GM19463 (cell line): Measurements from ENCODE around the gene CERS5.

Experiments used
- ATAC-seq: cut with Tn5 transposase; IDR thresholded peaks from one replicate; pipeline ENCODE4 v1.9.1; 2021; ENCODE audit warnings: mild to moderate bottlenecking, moderate library complexity; ENCODE audit not compliant: unreplicated experiment

Gene CERS5

GRCh38 chr12:50167049-50167828, at the start of gene CERS5:
Gene CERS5 (minus strand): TSS chr12:50167369. CDS start chr12:50167297, 72 bp downstream.
- ATAC-seq, result peak; percentile 97

- no peak for ATAC-seq
These were observed 47.9 kb upstream of the CERS5 start for GRCh38 chr12:50215033-50215432.

GRCh38 chr12:50214018-50214417, 46.8 kb upstream of the CERS5 start:
- ATAC-seq, result no peak

- no peak for ATAC-seq
These were observed 46.3 kb upstream of the CERS5 start for GRCh38 chr12:50213439-50213838.

DNA sequence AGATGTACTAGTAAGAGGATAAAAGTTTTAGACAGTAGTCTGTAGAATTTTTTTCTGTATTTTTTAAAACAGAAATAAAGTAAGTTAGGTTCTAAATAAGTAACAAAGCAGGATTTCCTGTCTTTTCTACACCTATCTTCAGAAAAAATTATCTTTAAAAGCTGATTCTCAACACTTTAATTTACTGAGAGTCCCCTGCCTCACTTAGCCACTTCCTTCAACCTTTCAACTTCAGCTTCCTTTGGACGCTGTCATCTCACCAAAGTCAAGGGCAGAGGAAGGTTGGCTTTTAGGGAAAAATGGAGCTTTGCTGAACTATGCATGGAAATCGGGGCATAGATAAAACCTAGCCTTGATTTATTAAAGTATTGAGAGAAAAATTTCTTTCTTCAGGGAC, 44.9 kb upstream of the CERS5 start:
- no peak for ATAC-seq

DNA sequence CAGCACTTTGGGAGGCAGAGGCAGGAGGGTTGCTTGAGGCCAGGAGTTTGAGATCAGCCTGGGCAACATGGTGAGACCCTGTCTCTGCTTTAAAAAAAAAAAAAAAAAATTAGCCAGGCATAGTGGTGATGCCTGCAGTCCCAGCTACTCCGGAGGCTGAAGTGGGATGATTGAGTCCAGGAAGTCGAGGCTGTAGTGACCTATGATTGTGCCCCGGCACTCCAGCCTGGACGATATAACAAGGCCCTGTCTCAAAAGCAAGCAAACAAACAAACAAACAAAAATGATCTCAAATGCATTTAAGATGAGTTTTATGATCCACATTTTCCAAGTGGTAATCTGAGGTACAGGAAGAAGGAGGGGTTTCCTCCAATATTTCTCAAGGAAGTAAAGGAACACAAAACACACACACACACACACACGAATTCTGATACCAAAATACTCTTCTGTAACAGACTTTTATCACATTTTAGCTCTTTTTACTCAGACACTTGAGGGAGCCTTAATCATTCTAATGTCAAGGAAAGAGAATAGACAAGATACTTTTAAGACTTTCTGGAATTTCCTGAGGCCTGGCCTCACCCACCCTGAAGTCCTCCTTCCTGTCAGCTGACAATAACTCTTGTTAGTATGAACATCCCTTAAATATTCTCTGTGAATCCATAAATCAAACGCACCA, 44.4 kb upstream of the CERS5 start:
- no peak for ATAC-seq

GRCh38 chr12:50207424-50207823, 40.3 kb upstream of the CERS5 start:
- no peak for ATAC-seq

DNA sequence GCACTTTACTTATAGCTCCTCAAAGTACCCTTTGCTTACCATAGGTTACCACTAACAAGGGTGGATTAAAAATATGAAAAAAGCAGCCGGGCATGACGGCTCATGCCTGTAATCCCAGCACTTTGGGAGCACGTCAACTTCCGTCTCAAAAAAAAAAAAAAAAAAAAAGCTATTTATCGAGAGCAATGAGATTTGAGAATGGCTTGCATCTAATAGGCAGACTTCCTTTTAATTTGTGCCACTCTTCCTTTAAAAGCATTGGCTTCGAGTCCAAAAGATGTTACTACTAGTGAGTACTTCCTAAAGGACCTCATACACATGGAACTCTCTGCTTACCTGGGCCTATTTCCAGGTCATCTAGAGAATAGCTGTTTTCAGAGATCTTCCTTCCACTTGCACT, 38.5 kb upstream of the CERS5 start:
- ATAC-seq, result no peak

DNA sequence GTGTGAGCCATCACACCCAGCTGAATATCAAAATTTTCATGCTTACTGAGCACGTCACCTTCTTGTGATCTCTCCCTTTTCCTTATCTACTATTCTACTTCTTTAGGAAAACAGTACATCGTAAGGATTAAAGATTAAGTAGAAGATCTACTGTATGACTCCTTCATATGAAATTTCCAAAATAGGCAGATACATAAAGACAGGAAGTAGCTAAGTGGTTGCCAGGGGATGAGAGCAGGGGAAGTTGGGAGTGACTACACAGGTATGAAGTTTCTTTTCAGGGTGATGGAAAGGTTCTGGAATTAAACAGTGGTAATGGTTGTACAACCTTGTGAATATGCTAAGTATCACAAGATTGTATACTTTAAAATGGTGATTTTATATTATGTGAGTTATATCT, 36.5 kb upstream of the CERS5 start:
- no peak for ATAC-seq

DNA sequence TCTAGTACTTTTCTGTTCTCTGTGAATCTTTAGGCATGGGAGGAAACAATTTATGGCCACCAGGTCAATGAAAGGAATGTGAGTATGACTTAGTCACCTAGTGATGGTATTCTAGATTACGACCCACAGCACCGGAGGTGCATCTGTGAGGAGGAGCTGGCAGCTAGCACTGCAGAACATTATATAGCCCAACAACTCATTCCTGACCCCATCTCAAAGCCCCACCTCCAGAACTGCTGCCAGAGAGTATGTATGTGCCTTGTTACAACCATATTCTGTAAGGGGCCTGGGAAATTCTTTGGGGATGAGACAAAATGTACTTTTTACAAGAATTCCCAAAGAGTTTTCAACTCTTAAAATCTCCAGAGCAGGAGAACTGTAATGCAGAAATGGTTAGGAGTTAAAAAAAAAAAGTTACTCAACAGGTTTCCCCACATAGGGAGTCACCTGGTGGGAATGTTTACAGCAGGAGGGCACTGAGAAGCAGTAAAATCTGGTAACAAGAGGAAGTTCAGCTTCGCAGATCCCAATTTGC, 34.9 kb upstream of the CERS5 start:
- no peak for ATAC-seq

DNA sequence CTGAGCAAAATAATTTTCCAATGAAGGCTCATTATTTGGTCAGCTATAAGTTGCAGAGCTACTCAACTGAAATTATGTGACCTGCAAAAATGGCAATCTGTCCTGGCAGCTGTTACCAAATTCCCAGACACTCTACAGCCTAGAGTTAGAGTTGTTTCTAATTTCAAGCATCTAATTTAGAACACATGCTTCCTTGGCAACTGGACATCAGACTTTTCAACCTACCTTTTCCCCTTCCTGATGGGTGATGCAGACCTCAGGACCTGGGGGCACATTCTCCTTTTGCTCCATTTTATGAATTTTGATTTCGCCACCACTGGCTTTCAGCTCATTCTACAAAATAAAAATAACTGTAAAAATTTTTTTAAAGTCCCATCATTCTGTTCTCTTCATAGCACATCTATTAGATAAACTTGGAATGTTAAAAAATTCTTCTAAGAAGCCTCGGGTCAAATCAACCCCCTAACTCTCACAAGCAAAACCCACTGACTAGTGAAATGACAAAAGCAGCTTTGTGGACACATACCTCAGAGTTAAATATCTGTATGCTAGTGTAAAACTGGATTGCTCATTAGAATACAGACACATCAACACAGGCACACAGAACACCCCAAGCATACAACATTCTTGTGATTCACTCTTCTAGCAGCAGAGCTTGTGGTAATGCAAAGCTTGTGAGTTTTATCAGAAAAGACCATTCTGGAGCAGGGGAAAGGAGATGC, 33.5 kb upstream of the CERS5 start:
- no peak for ATAC-seq

DNA sequence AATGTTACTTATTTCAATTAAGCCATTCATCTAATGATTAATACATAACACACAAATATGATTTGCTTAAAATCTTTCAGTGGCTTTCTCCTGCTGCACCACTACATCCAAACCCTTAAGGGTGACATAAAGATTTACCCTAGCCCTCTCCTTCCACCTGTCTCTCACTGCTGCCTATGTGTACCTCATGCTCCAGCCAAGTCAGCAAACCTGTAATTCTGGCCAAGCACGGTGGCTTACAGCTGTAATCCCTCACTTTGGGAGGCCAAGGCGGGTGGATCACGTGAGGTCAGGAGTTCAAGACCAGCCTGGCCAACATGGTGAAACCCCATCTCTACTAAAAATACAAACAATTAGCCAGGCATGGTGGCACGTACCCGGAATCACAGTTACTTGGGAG, 31.7 kb upstream of the CERS5 start:
- no peak for ATAC-seq

- ATAC-seq, result no peak
These were observed 30.1 kb upstream of the CERS5 start for GRCh38 chr12:50197297-50197727.

DNA sequence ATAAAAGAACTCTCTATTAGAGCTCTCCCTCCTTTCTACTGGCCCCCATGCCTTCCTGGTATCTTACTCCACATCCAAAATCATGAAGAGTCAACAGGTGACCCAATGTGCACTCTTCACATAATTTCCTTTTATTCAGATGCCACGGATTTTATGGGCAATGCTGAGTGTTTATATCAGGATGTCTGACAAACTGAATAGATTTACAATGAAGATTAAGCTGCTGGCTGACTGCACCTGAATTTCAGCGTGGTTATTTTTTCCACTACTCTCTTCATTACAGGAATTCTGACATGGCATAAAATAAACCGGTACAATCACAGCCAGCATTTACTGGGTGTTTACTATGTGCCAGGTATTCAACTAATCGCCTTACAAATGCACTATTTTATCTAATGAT, 29.4 kb upstream of the CERS5 start:
- no peak for ATAC-seq

DNA sequence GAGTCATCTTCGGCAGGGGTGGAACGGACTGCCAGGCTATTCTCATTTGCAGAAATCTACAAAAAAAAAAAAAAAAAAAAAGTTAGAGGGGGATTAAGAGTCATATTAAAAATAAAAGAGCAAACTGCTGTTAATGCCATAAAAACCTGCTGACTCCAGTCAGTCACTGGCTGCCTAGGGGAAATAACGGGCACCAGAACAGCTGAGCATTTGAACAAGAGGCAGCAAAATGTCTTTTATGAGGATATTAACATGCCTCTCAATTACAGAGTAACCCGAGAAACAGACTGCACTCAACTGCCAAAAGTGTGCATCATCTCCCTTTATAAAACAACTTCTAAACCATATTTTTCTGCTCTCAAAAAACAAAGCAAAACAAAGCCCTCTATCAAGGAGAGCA, 28.7 kb upstream of the CERS5 start:
- ATAC-seq, result no peak

DNA sequence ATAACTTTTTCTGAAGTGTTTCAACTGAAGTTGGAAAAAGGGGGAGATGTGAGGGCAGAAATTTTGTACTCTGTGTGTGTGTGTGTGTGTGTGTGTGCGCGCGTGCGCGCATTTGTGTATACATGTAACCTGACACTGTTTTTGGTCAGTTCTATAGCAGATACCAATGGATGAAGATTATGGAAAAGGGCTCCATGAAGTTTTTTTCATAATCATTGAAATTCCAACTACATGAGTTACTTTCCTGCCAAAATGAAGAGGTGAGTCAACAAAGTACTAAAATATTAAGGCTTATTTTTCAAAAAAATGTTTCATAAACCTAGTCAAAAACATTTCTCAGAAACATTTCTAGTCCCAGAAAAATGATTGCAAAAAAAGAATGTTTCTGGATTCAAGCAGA, 25.7 kb upstream of the CERS5 start:
- ATAC-seq, result no peak

DNA sequence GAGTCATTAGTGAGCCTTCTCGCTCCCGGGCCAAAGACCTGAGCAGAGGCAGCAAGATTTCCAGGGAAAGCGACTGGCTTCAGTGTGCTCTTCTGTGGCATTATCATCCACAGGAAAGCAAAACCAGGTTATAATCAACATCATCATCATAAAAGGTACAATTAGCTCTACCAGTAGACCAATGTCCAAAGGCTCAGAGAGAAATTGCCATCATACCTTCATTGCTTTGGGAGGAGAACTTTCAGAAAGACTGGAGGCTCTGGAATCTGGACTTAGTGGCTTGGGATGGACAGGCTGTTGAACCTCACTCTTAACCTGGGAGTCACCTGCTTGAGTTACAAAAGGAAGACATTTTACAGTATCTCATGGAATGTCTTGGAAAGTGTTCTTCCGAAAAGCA, 25.1 kb upstream of the CERS5 start:
- no peak for ATAC-seq

DNA sequence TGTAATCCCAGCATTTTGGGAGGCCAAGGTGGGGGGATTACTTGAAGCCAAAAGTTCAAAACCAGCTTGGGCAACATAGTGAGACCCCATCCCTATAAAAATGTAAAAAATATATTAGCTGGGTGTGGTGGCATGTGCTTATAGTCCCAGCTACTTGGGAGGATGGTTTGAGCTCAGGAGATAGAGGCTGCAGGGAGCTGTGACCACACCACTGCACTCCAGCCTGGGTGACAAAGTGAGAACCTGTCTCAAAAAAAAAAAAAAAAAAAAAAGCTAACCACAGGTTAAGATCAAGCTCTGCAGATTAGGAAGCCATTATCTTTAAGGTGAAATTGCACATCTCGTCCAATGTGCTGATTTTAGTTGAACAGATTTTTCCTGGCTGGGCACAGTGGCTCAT, 23.7 kb upstream of the CERS5 start:
- no peak for ATAC-seq

DNA sequence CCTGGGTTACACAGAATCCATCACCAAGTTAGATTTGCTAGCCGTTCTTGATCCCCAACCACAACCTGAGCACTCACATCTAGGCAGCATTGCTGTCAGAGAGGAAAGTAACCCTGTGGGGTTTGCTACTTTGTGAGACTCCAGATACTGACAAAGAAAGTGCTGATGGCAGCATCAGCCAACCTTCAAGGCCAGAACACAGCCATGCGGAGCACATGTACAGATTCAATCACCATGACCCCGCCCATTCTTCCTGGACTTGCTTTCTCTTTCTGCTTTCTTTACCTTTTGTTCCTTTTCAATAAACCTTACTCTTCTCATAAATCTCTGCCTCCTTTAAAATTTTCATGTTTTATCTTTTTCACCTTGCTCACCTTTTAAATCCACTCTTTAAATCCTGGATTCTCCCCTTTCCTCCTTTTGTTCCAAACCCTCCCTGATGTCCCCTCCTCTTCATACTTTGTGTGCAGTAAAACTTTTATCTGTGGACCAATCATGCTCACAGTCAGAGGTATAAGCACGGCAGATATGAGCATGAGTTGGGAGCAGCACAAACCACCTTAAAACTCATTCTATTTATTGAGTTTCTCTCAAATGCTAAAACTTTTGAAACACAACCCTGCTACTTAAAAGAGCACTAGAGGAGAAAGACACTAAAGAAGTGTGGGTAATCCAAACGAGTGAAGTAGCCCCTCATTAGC, 21.9 kb upstream of the CERS5 start:
- no peak for ATAC-seq

DNA sequence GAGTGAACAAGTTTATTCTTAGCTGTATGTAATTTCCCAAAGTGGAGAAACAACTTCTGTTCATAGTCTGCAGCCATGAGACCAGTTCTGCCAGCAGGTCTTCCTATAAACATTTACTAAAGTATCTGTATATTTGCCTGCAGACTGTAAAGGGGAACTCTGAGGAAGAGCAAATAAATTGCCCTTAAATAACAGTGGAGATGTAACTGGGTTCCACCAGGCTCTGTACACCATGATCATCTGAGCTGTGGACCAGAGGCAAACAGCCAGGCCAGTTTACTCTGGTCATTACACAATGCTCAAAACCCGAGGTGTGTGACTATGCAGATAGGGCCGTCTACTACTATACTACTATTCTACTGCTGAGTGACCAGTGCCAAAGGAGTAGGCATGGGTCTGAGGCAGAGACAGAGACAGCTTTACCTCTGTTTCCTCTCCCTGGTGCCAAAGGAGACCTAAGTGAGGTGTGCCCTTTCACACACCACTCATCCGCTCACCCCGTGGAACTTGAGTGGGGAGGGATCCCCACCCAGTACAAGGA, 21.1 kb upstream of the CERS5 start:
- ATAC-seq, result no peak
